MCF 10A (cell line): ENCODE data around the gene IL32. TPM values are rescaled to one million over a fixed set of nuclear protein-coding genes. Genes with fewer than 3 reads are reported as not detected.
"Not testable (repeated sequence)": the region's sequence is repeated elsewhere in the genome, so short reads cannot be mapped to it uniquely, and the experiment has no call there.

Experiments used
- BruUV-seq: library from RNA; stranded (reverse); fragments of 400-500 nt; replicated peaks from 2 replicates; lab custom pipeline; 2021; lab: Mats Ljungman, UMichigan
- CTCF ChIA-PET: fragments of 300-600 bp; sonication (Branson Sonifier 250); formaldehyde crosslinking; extraction: SDS; loops from one replicate; lab custom pipeline; 2021; ENCODE audit warnings: antibody characterized with exemption, inconsistent platforms; lab: Yijun Ruan, JAX
- POLR2A ChIA-PET: fragments of 300-600, 350-650 bp; sonication (Branson Sonifier 250); formaldehyde crosslinking; extraction: SDS; loops from one replicate; lab custom pipeline; 2020; ENCODE audit warnings: antibody characterized with exemption, inconsistent platforms; lab: Yijun Ruan, JAX
- DNase-seq: peaks from one replicate; pipeline ENCODE4 v3.0.0-alpha.2; 2018; ENCODE audit not compliant: unreplicated experiment
- H3K27ac Mint-ChIP-seq: one replicate; pipeline ENCODE4 v1.8.0; 2022; ENCODE audit warnings: mild to moderate bottlenecking, low read depth, mixed read lengths; ENCODE audit not compliant: unreplicated experiment
- H3K27me3 Mint-ChIP-seq: one replicate; pipeline ENCODE4 v1.8.0; 2022; ENCODE audit warnings: mixed read lengths; ENCODE audit not compliant: insufficient read depth, unreplicated experiment
- H3K36me3 Mint-ChIP-seq: one replicate; pipeline ENCODE4 v1.8.0; 2022; ENCODE audit warnings: mild to moderate bottlenecking, moderate library complexity, mixed read lengths; ENCODE audit not compliant: insufficient read depth, unreplicated experiment
- H3K4me1 Mint-ChIP-seq: one replicate; pipeline ENCODE4 v1.8.0; 2022; ENCODE audit warnings: mixed read lengths; ENCODE audit not compliant: insufficient read depth, unreplicated experiment
- H3K4me3 Mint-ChIP-seq: one replicate; pipeline ENCODE4 v1.8.0; 2022; ENCODE audit warnings: mild to moderate bottlenecking, moderate library complexity, mixed read lengths; ENCODE audit not compliant: unreplicated experiment
- H3K9me3 Mint-ChIP-seq: one replicate; pipeline ENCODE4 v1.8.0; 2022; ENCODE audit warnings: mixed read lengths; ENCODE audit not compliant: unreplicated experiment
- intact Hi-C: fragments of 100-400 bp; cut with micrococcal nuclease; formaldehyde crosslinking; loops from 2 replicates; pipeline ENCODE4 v1.14.1; 2022
- total RNA-seq: library from RNA; stranded (reverse); gene quantifications from 2 replicates; pipeline ENCODE4 v1.2.3, GENCODE V29; 2022
- TF ChIP-seq, protein P1 (sequence below): fragments of 200-600 bp; IDR thresholded peaks from one replicate; pipeline ENCODE4 v1.8.0; 2022; ENCODE audit warnings: antibody characterized with exemption, mild to moderate bottlenecking; ENCODE audit not compliant: unreplicated experiment

Gene IL32
- total RNA-seq, 1 experiment from 2014 or later = 29.8 TPM

DNA sequence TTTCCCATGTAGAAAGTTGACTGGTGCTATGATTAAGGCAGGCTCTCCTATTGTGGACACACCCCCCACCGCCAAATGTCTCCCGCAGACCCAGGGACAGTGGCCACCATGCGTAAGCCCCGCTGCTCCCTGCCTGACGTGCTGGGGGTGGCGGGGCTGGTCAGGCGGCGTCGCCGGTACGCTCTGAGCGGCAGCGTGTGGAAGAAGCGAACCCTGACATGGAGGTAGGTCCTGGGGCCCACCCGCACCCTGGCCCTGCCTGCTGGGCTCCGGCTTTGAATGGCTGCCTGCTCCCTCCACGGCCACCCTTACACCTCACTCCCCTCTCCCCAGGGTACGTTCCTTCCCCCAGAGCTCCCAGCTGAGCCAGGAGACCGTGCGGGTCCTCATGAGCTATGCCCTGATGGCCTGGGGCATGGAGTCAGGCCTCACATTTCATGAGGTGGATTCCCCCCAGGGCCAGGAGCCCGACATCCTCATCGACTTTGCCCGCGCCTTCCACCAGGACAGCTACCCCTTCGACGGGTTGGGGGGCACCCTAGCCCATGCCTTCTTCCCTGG lies 15.4 kb upstream of the IL32 start:
- H3K4me3 Mint-ChIP-seq = no peak overlapping the region
- TF ChIP-seq, protein P1, sequence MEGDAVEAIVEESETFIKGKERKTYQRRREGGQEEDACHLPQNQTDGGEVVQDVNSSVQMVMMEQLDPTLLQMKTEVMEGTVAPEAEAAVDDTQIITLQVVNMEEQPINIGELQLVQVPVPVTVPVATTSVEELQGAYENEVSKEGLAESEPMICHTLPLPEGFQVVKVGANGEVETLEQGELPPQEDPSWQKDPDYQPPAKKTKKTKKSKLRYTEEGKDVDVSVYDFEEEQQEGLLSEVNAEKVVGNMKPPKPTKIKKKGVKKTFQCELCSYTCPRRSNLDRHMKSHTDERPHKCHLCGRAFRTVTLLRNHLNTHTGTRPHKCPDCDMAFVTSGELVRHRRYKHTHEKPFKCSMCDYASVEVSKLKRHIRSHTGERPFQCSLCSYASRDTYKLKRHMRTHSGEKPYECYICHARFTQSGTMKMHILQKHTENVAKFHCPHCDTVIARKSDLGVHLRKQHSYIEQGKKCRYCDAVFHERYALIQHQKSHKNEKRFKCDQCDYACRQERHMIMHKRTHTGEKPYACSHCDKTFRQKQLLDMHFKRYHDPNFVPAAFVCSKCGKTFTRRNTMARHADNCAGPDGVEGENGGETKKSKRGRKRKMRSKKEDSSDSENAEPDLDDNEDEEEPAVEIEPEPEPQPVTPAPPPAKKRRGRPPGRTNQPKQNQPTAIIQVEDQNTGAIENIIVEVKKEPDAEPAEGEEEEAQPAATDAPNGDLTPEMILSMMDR = no peak
- CTCF ChIA-PET = interaction anchor here (0.5 to 5.8 kb wide), 4 partner anchors 19 to 360 kb away, joined by 3 to 51 read pairs (median 12); no protein-coding TSS in a partner anchor
- POLR2A ChIA-PET = interaction anchor here (1.1 to 3.0 kb wide), 3 partner anchors 10 to 19 kb away, joined by 3 to 7 read pairs (median 4); no protein-coding TSS in a partner anchor
- intact Hi-C loops = no loop called here
- no peaks in the 10 kb centered on the region for H3K9me3 Mint-ChIP-seq
- H3K36me3 Mint-ChIP-seq = no peaks in the 10 kb centered on the region
- no TSS peak for BruUV-seq
- H3K27ac Mint-ChIP-seq = no peak overlapping the region
- H3K27me3 Mint-ChIP-seq = peaks cover 45% of the 10 kb centered on the region
- DNase-seq = no peak
- no peaks in the 10 kb centered on the region for H3K4me1 Mint-ChIP-seq

DNA sequence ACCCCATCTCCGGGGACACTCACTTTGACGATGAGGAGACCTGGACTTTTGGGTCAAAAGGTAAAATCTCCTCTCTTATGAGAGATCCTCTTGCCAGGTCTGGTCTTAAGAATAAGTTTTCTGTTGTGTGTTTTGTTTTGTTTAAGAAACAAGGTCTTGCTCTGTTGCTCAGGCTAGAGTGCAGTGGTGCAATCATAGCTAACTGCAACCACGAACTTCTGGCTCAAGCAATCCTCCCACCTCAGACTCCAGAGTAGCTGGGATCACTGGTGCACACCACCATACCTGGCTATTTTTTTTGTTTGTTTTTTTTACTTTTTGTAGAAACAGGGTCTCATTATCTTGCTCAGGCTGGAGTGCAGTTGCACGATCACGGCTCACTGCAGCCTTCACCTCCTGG lies 15.0 kb upstream of the IL32 start:
- H3K27me3 Mint-ChIP-seq = peaks cover 40% of the 10 kb centered on the region
- no TSS peak for BruUV-seq
- H3K4me1 Mint-ChIP-seq = no peaks in the 10 kb centered on the region
- no peaks in the 10 kb centered on the region for H3K36me3 Mint-ChIP-seq
- H3K4me3 Mint-ChIP-seq = no peak overlapping the region
- TF ChIP-seq, protein P1 = no peak
- no peak for DNase-seq
- no peak overlapping the region for H3K27ac Mint-ChIP-seq
- POLR2A ChIA-PET = interaction anchor here (1.1 to 1.3 kb wide), 2 partner anchors 9 to 13 kb away, joined by 3 to 4 read pairs; no protein-coding TSS in a partner anchor
- CTCF ChIA-PET = interaction anchor here (0.5 to 5.8 kb wide), 5 partner anchors 20 to 359 kb away, joined by 3 to 51 read pairs (median 4); no protein-coding TSS in a partner anchor
- intact Hi-C loops = no loop called here
- H3K9me3 Mint-ChIP-seq = no peaks in the 10 kb centered on the region

DNA sequence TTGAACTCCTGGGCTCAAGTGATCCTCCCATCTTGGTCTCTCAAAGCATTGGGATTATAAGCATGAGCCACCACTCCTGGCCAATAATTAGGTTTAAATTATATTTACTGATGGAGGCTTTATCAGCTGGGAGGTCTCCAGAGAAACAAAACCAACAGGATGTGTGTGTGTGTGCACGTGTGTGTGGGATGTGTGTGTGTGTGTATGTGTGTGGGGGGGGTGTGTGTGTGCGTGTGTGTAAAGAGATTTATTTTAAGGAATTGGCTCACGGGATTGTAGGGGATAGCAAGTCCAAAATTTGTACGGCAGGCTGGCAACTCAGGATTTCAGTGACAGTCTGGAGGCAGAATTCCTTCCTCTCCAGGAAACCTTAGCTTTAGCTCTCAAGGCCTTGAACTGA lies 14.4 kb upstream of the IL32 start:
- TF ChIP-seq, protein P1 = no peak
- intact Hi-C loops = no loop called here
- Mint-ChIP-seq H3K27me3 (peaks cover 38% of the 10 kb centered on the region), H3K9me3 (no peaks in the 10 kb centered on the region), H3K4me3 (no peak overlapping the region), H3K27ac (no peak overlapping the region), H3K36me3 (no peaks in the 10 kb centered on the region), H3K4me1 (no peaks in the 10 kb centered on the region)
- DNase-seq = no peak
- ChIA-PET CTCF (interaction anchor here (0.6 to 5.8 kb wide), 5 partner anchors 21 to 90 kb away, joined by 3 to 51 read pairs (median 4); no protein-coding TSS in a partner anchor), POLR2A (interaction anchor here (0.6 to 1.3 kb wide), 2 partner anchors 9 to 896 kb away, joined by 3 to 4 read pairs; partner anchors contain the start of gene TRAF7)
- BruUV-seq = no TSS peak

DNA sequence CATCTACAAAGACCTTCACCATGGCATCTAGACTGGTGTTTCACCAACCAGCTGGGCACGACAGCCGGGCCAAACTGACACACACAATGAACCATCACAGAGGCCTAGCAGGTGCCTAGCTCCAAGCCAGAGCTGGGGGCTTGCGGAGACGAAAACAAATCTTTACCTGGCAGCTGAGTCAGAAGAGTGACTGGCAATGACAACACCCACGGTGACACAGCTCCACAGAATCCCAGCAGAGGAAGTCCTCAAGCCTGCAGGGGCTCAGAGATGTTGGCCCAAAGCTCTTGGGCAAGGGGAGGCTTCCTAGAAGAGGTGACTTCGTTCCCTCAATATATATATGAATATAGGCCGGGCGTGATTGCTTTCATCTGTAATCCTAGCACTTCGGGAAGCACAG lies 13.9 kb upstream of the IL32 start:
- POLR2A ChIA-PET = interaction anchor here (0.6 kb wide), 1 partner anchor 896 kb away, joined by 3 read pairs; the partner anchor contains the start of gene TRAF7
- BruUV-seq = no TSS peak
- peaks cover 38% of the 10 kb centered on the region for H3K27me3 Mint-ChIP-seq
- H3K4me1 Mint-ChIP-seq = no peaks in the 10 kb centered on the region
- H3K9me3 Mint-ChIP-seq = no peaks in the 10 kb centered on the region
- TF ChIP-seq, protein P1 = no peak
- no peak overlapping the region for H3K27ac Mint-ChIP-seq
- DNase-seq = no peak
- intact Hi-C loops = no loop called here
- no peak overlapping the region for H3K4me3 Mint-ChIP-seq
- CTCF ChIA-PET = interaction anchor here (0.7 to 5.8 kb wide), 4 partner anchors 21 to 90 kb away, joined by 3 to 51 read pairs (median 4); no protein-coding TSS in a partner anchor
- H3K36me3 Mint-ChIP-seq = no peaks in the 10 kb centered on the region

DNA sequence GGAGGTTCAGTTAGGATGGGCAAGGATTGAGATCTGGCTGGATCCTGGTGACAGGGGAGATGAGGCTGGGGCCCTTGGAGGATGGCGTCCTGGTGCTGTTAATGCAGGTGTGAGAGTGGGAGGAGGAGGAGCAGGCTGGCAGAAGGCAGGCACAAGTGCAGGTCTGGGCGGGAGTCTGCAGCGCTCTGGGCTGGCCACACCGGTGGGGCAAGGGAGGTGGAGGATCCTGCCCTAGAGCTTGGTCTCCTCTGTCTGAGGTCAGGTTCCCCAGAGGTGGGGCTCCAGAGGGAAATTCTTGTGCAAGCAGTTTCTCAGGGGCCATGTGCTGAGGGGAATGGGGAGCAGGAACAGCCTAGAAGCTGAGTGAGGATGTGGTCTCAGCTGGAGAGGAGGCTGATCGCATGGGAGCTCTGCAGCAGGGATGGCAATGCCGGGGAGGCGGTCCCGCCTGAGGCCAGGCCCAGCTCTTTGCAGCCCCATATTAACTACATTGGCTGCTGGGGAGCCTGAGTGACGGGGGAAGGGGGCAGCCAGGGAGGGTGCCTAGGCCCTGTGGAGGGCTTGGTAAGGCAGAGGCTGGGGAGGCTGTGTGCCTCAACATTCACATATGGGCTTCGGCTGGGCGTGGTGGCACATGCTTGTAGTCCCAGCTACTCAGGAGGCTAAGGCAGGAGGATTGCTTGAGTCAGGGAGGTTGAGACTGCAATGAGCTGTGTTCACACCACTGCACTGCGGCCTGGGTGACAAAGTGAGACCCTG lies 12.7 kb upstream of the IL32 start:
- POLR2A ChIA-PET = interaction anchor here (0.7 kb wide), 1 partner anchor 11 kb away, joined by 3 read pairs; no protein-coding TSS in a partner anchor
- CTCF ChIA-PET, BruUV-seq, H3K4me1 Mint-ChIP-seq, intact Hi-C loops, H3K36me3 Mint-ChIP-seq, H3K4me3 Mint-ChIP-seq, DNase-seq, H3K27ac Mint-ChIP-seq, H3K9me3 Mint-ChIP-seq: not testable (repeated sequence)
- peaks cover 37% of the 10 kb centered on the region for H3K27me3 Mint-ChIP-seq

DNA sequence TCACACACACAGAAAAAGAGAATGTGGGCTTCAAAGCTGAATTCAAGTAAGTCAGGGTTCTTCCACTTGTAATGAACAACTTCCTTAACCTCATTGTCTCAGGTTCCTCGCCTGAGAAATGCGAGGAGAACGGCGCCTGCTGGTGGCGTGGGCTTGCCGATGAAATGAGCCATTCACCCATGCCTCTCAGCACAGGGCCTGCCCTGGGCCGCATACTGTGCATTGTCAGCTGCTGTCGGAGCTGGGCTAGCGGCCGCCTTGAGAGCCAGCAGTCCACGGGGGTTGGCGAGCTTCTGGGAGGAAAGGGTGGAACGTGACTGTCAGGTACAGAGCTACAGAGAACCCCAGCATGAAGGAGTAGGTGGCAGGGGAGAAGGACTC lies 12.1 kb upstream of the IL32 start:
- BruUV-seq, DNase-seq, H3K4me3 Mint-ChIP-seq, CTCF ChIA-PET, H3K4me1 Mint-ChIP-seq, intact Hi-C loops, H3K9me3 Mint-ChIP-seq, H3K36me3 Mint-ChIP-seq, H3K27ac Mint-ChIP-seq: not testable (repeated sequence)
- peaks cover 31% of the 10 kb centered on the region for H3K27me3 Mint-ChIP-seq
- POLR2A ChIA-PET = interaction anchor here (0.7 kb wide), 1 partner anchor 11 kb away, joined by 3 read pairs; no protein-coding TSS in a partner anchor
